Liver (tissue), 9 donors: Measurements from ENCODE around the gene FZR1. TPM values are rescaled to one million over a fixed set of nuclear protein-coding genes. Genes with fewer than 3 reads are reported as not detected.

ENCODE experiments used
- DNase-seq: peaks from one replicate; pipeline ENCODE4 v3.0.0-alpha.2; 2017; ENCODE audit warnings: low spot score
- H3K27ac ChIP-seq, 2 donors: one replicate each; pipeline ENCODE4 v1.7.0; 2013; ENCODE audit warnings: inconsistent platforms in 2 of 2, low read length in 2 of 2, control low read depth in 1 of 2, low read depth in 1 of 2, mild to moderate bottlenecking in 1 of 2
- H3K27me3 ChIP-seq, 4 donors: one replicate each; pipeline versions ENCODE4 v1.6.1 to v1.7.0; 2013; ENCODE audit warnings: low read length in 3 of 4, inconsistent platforms in 1 of 4, mild to moderate bottlenecking in 1 of 4, moderate library complexity in 1 of 4; ENCODE audit not compliant: control insufficient read depth in 4 of 4, insufficient read depth in 4 of 4
- H3K36me3 ChIP-seq, 4 donors: one replicate each; pipeline versions ENCODE4 v1.6.1 to v1.7.0; 2013; ENCODE audit warnings: low read length in 3 of 4, mild to moderate bottlenecking in 3 of 4, low read depth in 1 of 4, moderate library complexity in 1 of 4; ENCODE audit not compliant: control insufficient read depth in 4 of 4, insufficient read depth in 3 of 4
- H3K4me1 ChIP-seq, 4 donors: one replicate each; pipeline versions ENCODE4 v1.6.1 to v1.7.0; 2013; ENCODE audit warnings: low read length in 3 of 4, mild to moderate bottlenecking in 3 of 4, moderate library complexity in 1 of 4; ENCODE audit not compliant: control insufficient read depth in 4 of 4, insufficient read depth in 4 of 4
- H3K4me3 ChIP-seq, 3 donors: one replicate each; pipeline versions ENCODE4 v1.6.1 to v1.7.0; 2013; ENCODE audit warnings: low read length in 3 of 3, control low read depth in 1 of 3, low read depth in 1 of 3, mild to moderate bottlenecking in 1 of 3
- H3K9ac ChIP-seq, 2 donors: one replicate each; pipeline ENCODE4 v1.7.0; 2013; ENCODE audit warnings: low read length in 2 of 2, mild to moderate bottlenecking in 2 of 2, moderate library complexity in 2 of 2, control low read depth in 1 of 2, low read depth in 1 of 2
- H3K9me3 ChIP-seq, 4 donors: one replicate each; pipeline versions ENCODE4 v1.6.1 to v1.7.0; 2013; ENCODE audit warnings: low read length in 3 of 4; ENCODE audit not compliant: control insufficient read depth in 4 of 4
- EGR1 ChIP-seq, 2 donors: IDR thresholded peaks; 2 replicates each; pipeline ENCODE4 v1.6.1; 2016 to 2018; ENCODE audit warnings: antibody characterized with exemption in 2 of 2, low read depth in 2 of 2
- FOXA1 ChIP-seq: IDR thresholded peaks from 2 replicates; pipeline ENCODE4 v1.6.1; 2016; ENCODE audit warnings: antibody characterized with exemption
- FOXA2 ChIP-seq: IDR thresholded peaks from 2 replicates; pipeline ENCODE4 v1.6.1; 2016; ENCODE audit warnings: antibody characterized with exemption
- GABPA ChIP-seq, 2 donors: IDR thresholded peaks in 1 of 2; conservative IDR thresholded peaks in 1 of 2; 2 replicates each; pipeline ENCODE4 v1.6.1; 2016; ENCODE audit warnings: antibody characterized with exemption in 2 of 2, mild to moderate bottlenecking in 1 of 2, moderate library complexity in 1 of 2
- HNF4A ChIP-seq, 2 donors: conservative IDR thresholded peaks; 2 replicates each; pipeline ENCODE4 v1.6.1; 2016; ENCODE audit warnings: antibody characterized with exemption in 2 of 2, mild to moderate bottlenecking in 2 of 2
- HNF4G ChIP-seq: IDR thresholded peaks from 2 replicates; pipeline ENCODE4 v1.6.1; 2016; ENCODE audit warnings: antibody characterized with exemption
- JUND ChIP-seq, 2 donors: IDR thresholded peaks; 2 replicates each; pipeline ENCODE4 v1.6.1; 2016; ENCODE audit warnings: antibody characterized with exemption in 2 of 2
- NR2F2 ChIP-seq: IDR thresholded peaks from 2 replicates; pipeline ENCODE4 v1.6.1; 2016; ENCODE audit warnings: antibody characterized with exemption
- RAD21 ChIP-seq, 2 donors: IDR thresholded peaks; 2 replicates each; pipeline ENCODE4 v1.6.1; 2016; ENCODE audit warnings: antibody characterized with exemption in 2 of 2, mild to moderate bottlenecking in 2 of 2
- RXRA ChIP-seq, 2 donors: IDR thresholded peaks; 2 replicates each; pipeline ENCODE4 v1.6.1; 2017 to 2018; ENCODE audit warnings: antibody characterized with exemption in 2 of 2, mild to moderate bottlenecking in 1 of 2
- SP1 ChIP-seq: IDR thresholded peaks from 2 replicates; pipeline ENCODE4 v1.6.1; 2018; ENCODE audit warnings: antibody characterized with exemption, mild to moderate bottlenecking
- TAF1 ChIP-seq: conservative IDR thresholded peaks from 2 replicates; pipeline ENCODE4 v1.6.1; 2016; ENCODE audit warnings: antibody characterized with exemption, mild to moderate bottlenecking
- YY1 ChIP-seq: IDR thresholded peaks from 2 replicates; pipeline ENCODE4 v1.6.1; 2016; ENCODE audit warnings: antibody characterized with exemption, mild to moderate bottlenecking
- WGBS: extraction: QIAGEN DNeasy Blood & Tissue Kit; methylation state at CpG from one replicate; pipeline ENCODE4 v1.1.7; 2013; 5-methylcytosine and 5-hydroxymethylcytosine counted together
- polyA plus RNA-seq, 2 donors: library from polyadenylated mRNA; stranded (reverse) in 1 of 2; unstranded in 1 of 2; fragments of 200-250 nt in 1 of 2; fragments of >200 nt in 1 of 2; fragmentation: Nextera tagmentation in 1 of 2; extraction: Ambion mirVana in 1 of 2; gene quantifications; one replicate each; pipeline versions ENCODE4 v1.2.1 to v1.2.3, GENCODE V29; 2013 to 2015
- total RNA-seq, 2 donors: library from RNA; depleted of rRNA; stranded (reverse); fragments of >200 nt; gene quantifications; one replicate each; pipeline ENCODE4 v1.2.3, GENCODE V29; 2014
- TF ChIP-seq, protein P1 (sequence below): fragments of 150-350 bp; IDR thresholded peaks from 2 replicates; pipeline ENCODE4 v1.5.1; 2017; ENCODE audit warnings: improper control_type of control experiment, low read depth, low read length; ENCODE audit not compliant: missing input control
- TF ChIP-seq, protein P2 (sequence below): IDR thresholded peaks from 2 replicates; pipeline ENCODE4 v1.6.1; 2016; ENCODE audit warnings: antibody characterized with exemption, mild to moderate bottlenecking
- TF ChIP-seq, protein P3 (sequence below): IDR thresholded peaks from 2 replicates; pipeline ENCODE4 v1.6.1; 2016; ENCODE audit warnings: antibody characterized with exemption
- TF ChIP-seq, protein P4 (sequence below): IDR thresholded peaks from 2 replicates; pipeline ENCODE4 v1.6.1; 2016; ENCODE audit warnings: antibody characterized with exemption
- TF ChIP-seq, protein P5 (sequence below): IDR thresholded peaks from 2 replicates; pipeline ENCODE4 v1.6.1; 2016; ENCODE audit warnings: antibody characterized with exemption
- donor health status: healthy.
- donor health status: healthy.
- donor health status: healthy.
- donor health status: healthy.
- donor health status: healthy.

The FZR1 gene
- total and polyA plus RNA-seq, 4 donors, result 17.0 to 27.3 (median 20.3) TPM

DNA sequence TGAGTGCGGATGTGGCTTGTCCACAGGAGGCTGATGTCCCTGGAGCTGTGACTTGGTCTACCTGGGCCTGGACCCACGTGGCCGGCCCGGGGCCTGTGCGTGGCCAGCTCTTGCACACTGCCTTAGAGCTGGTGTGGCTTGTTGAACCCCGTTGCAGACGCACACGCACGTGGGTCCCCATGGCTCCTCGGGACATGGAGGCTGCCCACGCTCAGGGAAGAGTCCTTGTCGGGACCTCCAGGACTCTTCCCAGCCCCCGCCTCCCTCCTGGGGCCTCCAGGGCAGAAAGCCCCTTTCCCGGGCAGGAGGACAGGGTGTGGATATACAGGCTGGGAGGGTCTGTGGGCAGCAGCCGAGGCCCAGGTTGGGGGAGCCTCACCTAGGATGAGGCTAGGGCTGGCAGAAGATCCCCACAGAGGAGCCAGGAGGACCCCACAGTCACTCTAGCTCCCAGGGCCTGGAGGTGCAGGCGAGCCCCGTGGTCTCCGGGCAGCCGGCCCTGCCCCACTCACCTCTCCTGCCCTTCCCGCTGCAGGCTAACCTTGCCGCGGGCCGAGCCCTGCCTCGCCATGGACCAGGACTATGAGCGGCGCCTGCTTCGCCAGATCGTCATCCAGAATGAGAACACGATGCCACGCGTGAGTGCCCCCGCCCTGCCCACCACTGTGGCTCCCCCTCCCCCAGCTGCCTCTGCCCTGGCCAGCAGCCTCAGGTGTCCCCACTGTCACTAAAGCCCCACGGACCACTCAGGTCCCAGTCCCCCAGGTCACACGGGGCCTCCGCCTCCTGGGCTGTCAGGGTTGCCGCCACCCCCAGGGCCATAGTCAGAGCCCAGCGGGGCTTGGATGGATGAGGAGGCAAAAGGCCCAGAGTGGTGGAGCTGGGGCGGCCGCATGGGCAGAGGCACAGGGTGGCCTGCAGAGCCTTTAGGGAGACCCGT is 16.6 kb downstream of the FZR1 start:
- no peaks in the 10 kb centered on the region for H3K27me3 ChIP-seq
- no peak overlapping the region for H3K9ac ChIP-seq
- no peak for DNase-seq
- TF ChIP-seq, protein P1, sequence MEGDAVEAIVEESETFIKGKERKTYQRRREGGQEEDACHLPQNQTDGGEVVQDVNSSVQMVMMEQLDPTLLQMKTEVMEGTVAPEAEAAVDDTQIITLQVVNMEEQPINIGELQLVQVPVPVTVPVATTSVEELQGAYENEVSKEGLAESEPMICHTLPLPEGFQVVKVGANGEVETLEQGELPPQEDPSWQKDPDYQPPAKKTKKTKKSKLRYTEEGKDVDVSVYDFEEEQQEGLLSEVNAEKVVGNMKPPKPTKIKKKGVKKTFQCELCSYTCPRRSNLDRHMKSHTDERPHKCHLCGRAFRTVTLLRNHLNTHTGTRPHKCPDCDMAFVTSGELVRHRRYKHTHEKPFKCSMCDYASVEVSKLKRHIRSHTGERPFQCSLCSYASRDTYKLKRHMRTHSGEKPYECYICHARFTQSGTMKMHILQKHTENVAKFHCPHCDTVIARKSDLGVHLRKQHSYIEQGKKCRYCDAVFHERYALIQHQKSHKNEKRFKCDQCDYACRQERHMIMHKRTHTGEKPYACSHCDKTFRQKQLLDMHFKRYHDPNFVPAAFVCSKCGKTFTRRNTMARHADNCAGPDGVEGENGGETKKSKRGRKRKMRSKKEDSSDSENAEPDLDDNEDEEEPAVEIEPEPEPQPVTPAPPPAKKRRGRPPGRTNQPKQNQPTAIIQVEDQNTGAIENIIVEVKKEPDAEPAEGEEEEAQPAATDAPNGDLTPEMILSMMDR, result no peak
- TF ChIP-seq, protein P2, sequence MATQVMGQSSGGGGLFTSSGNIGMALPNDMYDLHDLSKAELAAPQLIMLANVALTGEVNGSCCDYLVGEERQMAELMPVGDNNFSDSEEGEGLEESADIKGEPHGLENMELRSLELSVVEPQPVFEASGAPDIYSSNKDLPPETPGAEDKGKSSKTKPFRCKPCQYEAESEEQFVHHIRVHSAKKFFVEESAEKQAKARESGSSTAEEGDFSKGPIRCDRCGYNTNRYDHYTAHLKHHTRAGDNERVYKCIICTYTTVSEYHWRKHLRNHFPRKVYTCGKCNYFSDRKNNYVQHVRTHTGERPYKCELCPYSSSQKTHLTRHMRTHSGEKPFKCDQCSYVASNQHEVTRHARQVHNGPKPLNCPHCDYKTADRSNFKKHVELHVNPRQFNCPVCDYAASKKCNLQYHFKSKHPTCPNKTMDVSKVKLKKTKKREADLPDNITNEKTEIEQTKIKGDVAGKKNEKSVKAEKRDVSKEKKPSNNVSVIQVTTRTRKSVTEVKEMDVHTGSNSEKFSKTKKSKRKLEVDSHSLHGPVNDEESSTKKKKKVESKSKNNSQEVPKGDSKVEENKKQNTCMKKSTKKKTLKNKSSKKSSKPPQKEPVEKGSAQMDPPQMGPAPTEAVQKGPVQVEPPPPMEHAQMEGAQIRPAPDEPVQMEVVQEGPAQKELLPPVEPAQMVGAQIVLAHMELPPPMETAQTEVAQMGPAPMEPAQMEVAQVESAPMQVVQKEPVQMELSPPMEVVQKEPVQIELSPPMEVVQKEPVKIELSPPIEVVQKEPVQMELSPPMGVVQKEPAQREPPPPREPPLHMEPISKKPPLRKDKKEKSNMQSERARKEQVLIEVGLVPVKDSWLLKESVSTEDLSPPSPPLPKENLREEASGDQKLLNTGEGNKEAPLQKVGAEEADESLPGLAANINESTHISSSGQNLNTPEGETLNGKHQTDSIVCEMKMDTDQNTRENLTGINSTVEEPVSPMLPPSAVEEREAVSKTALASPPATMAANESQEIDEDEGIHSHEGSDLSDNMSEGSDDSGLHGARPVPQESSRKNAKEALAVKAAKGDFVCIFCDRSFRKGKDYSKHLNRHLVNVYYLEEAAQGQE, result no peak
- no peak for TF ChIP-seq FOXA1
- TF ChIP-seq SP1, result no peak
- TF ChIP-seq, protein P3, sequence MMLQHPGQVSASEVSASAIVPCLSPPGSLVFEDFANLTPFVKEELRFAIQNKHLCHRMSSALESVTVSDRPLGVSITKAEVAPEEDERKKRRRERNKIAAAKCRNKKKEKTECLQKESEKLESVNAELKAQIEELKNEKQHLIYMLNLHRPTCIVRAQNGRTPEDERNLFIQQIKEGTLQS, result no peak
- TF ChIP-seq, protein P4, sequence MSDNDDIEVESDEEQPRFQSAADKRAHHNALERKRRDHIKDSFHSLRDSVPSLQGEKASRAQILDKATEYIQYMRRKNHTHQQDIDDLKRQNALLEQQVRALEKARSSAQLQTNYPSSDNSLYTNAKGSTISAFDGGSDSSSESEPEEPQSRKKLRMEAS, result no peak
- no peak for TF ChIP-seq NR2F2
- no peak for TF ChIP-seq YY1
- TF ChIP-seq GABPA (IDR thresholded peaks at IDR 0.05 in 1 of 2, conservative IDR thresholded peaks at IDR 0.05 in 1 of 2), result no peak
- no peak for TF ChIP-seq JUND (IDR thresholded peaks at IDR 0.05)
- TF ChIP-seq EGR1 (IDR thresholded peaks at IDR 0.05; ENCODE audit: low read depth in 2 of 2), result no peak
- no peak for TF ChIP-seq TAF1
- no peak overlapping the region for H3K27ac ChIP-seq
- H3K4me3 ChIP-seq, result no peak overlapping the region
- 94% methylated on average over 40 of the region's 40 CpGs for WGBS
- H3K36me3 ChIP-seq, result peaks cover 4 to 28% (median 16%) of the 10 kb centered on the region in 4 donors
- peaks cover 6 to 28% (median 15%) of the 10 kb centered on the region in 4 donors for H3K4me1 ChIP-seq
- no peaks in the 10 kb centered on the region for H3K9me3 ChIP-seq

DNA sequence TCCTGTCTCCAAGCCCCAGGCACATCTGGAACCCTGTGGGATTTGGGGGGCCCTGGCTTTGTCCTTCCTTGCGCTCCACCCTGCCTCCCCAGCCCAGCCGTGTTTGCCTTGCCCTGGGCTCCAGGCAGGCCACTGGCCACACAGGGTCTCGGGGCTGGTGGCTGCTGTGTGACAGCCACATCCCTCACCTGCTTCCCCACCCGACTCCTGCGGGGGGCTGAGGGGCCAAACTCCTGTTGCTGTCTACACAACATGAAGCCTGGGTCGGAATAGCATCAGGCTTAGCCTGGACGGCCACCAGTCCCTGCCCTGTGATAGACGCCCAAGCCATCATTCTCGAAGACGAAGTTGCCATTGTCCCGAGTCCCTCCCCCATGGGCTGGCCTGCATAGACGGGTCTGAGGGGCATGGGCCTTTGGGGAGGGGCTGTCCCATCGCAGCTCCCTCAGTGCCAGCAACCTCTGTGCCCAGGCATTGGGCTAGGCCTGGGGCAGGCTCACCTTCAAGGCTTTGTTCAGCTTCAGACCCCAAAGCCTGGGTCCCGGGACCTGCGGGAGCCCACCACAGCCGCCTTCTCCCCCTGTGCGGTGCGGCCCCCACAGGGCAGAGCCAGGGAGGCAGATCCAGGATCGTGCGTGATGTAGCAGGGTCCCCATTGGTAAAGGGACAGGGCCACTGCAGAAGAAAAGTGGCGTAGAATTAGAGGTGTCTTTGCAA is 17.4 kb downstream of the FZR1 start:
- H3K9ac ChIP-seq, result no peak overlapping the region
- H3K27me3 ChIP-seq, result no peaks in the 10 kb centered on the region
- no peak for DNase-seq
- H3K9me3 ChIP-seq, result no peaks in the 10 kb centered on the region
- 94% methylated on average over 21 of the region's 21 CpGs for WGBS
- peaks cover 4 to 33% (median 18%) of the 10 kb centered on the region in 4 donors for H3K36me3 ChIP-seq
- no peak overlapping the region for H3K27ac ChIP-seq
- no peak overlapping the region for H3K4me3 ChIP-seq
- peaks cover 0 to 20% (median 10%) of the 10 kb centered on the region in 4 donors for H3K4me1 ChIP-seq
- TF ChIP-seq GABPA (IDR thresholded peaks at IDR 0.05 in 1 of 2, conservative IDR thresholded peaks at IDR 0.05 in 1 of 2) (no peak), FOXA1 (no peak), FOXA2 (no peak), RAD21 (IDR thresholded peaks at IDR 0.05) (no peak), SP1 (no peak), NR2F2 (no peak), JUND (IDR thresholded peaks at IDR 0.05) (no peak), YY1 (no peak), HNF4A (conservative IDR thresholded peaks at IDR 0.05) (no peak), EGR1 (IDR thresholded peaks at IDR 0.05; ENCODE audit: low read depth in 2 of 2) (no peak), RXRA (IDR thresholded peaks at IDR 0.05) (no peak), HNF4G (no peak), TAF1 (no peak)
- TF ChIP-seq, protein P5, sequence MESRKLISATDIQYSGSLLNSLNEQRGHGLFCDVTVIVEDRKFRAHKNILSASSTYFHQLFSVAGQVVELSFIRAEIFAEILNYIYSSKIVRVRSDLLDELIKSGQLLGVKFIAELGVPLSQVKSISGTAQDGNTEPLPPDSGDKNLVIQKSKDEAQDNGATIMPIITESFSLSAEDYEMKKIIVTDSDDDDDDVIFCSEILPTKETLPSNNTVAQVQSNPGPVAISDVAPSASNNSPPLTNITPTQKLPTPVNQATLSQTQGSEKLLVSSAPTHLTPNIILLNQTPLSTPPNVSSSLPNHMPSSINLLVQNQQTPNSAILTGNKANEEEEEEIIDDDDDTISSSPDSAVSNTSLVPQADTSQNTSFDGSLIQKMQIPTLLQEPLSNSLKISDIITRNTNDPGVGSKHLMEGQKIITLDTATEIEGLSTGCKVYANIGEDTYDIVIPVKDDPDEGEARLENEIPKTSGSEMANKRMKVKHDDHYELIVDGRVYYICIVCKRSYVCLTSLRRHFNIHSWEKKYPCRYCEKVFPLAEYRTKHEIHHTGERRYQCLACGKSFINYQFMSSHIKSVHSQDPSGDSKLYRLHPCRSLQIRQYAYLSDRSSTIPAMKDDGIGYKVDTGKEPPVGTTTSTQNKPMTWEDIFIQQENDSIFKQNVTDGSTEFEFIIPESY, result no peak
- TF ChIP-seq, protein P4, result no peak
- TF ChIP-seq, protein P1, result no peak
